CD4-positive, alpha-beta T cell treated with Interleukin-4 for 1 hour (primary cell): ENCODE results near the gene MAP2K5.

Experiments
- DNase-seq, 2 donors: peaks; one replicate each; pipeline ENCODE4 v3.0.0-alpha.2; 2020 to 2022

The MAP2K5 gene

DNA sequence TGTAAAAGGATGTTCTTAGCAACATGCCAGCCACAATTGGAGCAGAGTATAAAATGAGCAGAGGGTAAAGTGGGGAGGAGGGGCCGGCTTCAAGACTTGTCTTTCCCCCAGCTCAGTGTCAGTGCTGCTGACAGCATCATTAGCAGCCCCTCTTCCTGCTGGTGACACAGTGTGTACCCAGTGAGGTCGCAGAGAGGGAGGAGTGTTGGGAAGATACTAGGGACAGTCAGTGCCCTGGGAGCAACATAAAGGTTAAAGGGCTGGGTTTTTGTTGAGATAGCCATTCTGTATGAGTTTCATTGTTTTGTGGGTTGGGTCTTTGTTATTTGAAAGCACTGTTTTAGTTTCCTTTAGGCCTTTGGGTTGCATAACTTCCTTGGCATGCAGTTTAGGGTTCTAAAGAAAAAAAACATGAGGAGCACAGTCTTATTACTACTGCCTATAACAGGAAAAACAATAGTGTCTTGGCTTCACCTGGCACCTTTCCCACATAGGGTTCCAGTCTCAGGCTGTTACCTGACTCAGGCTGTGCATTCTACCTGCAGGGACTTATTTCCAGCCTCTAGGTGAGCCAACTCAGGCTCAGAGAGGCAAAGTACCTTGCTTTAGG lies 188.7 kb downstream of the MAP2K5 start:
- DNase-seq, result no peak

DNA sequence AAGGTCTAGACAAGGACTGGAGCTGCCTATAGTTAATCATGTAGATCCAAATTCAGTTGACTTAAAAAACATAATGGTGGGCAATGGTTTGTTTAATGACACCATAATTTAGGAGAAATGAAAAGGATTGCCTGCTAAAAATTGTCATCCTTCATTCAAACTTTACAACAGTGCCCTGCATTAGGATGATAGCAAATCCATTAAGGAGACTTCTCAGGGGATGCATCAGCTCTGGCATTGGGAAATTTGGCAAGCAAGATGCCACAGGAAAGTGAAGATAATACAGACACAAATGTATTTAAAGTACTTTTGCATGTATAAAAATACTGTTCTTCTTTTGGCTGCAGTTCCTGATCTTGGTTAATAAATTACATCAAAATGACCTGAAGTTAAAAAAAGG lies 189.7 kb downstream of the MAP2K5 start:
- no peak for DNase-seq

DNA sequence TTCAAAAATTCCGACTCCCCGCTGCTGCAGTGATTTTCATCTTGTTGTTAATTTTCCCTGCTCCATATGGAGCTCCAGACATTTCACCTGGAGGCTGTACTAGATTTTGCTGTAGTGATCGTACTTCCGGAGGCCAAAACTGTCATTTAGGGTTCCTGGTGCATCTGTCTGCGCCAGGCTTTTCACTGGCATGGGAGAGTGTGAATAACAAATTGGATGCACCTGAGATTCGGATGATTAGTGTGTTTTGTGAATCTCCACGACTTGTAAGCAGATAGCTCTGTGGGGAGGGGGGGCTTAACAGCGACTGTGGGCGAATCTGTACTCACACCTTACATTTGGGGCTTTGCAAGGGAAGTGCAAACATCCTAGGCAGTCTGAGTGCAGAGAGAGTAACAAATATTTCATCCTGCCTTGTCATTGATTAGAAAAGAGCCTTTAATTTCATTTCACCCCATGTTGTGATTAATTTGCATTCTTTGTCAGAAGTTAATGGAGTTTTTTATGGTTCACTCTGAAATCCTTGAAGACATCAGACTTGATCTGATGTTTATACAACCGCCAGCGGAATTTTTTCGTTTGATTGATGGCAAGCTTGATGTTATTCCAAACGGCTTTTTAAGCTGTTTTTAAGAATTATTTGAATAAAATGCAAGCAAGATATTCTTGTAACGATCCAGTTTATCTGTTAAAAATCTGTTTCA lies 190.3 kb downstream of the MAP2K5 start:
- DNase-seq, result no peak

DNA sequence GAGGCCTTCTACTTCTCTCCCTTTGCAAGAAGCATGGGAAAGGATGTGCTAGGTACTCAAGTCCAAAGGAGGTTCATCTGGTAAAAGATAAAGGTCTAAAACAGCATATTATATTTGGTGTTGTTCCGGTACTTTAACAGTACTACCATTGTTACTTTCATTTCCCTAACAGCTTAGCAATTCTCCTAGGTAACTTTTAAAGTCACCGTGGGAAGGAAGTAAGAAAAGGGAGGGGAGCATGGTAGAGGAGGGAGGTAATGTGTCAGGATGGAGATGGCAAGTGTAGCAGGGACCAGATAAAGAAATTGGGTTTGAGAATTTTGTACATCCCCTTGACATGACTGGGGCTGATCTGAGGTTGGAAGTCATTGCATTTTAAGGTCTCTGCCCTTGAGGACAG lies 193.4 kb downstream of the MAP2K5 start:
- no peak for DNase-seq

DNA sequence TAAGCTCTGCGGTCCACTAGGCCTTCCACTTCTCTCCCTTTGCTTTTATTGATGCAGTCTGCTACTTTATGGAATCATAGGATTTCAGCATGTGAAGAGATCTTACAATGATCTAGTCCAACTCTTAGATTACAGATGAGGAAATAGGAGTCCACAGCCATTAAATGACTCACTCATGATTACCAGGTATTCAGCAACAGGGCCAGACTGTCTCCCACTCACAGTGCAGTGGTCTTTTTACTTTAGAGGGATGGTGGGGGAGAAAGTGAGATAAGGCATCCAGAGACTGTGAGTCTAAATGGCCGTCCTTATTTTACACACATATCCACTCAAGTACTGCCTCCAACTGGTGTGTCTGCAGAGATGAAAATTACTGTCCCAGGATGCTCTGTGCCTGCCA lies 194.3 kb downstream of the MAP2K5 start:
- DNase-seq, result no peak

DNA sequence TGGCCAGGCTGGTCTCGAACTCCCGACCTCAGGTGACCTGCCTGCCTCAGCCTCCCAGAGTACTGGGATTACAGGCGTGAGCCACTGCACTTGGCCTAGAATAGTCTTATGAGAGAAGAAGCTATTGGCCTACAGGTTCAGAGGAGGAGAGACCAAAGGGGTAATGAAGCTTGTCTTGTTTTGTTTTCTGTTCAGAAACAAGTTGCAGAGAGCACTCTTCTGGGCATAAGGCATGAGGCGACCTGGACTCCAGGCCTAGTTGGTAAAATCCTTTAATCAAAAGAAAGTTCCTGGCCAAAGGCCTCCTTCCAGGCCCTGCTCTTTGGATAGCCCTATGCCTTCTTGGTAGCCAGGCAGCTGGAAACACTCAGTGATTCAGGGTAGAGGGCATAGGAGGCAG lies 195.6 kb downstream of the MAP2K5 start:
- no peak for DNase-seq

DNA sequence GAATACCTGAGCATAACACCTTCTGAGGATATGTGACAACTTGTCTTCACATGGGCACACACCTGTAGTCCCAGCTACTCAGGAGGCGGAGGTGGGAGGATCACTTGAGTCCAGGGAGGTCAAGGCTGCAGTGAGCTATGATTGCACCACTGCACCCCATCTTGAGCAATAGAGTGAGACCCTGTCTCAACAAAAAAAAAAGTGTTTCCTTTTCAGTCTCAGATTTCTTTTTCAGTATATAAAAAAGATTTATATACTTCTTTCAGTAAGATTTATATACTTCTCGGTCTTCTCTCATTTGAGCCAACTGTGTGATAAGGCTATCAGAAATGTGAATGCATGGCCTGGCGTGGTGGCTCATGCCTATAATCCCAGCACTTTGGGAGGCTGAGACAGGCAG lies 197.9 kb downstream of the MAP2K5 start:
- DNase-seq, result no peak

DNA sequence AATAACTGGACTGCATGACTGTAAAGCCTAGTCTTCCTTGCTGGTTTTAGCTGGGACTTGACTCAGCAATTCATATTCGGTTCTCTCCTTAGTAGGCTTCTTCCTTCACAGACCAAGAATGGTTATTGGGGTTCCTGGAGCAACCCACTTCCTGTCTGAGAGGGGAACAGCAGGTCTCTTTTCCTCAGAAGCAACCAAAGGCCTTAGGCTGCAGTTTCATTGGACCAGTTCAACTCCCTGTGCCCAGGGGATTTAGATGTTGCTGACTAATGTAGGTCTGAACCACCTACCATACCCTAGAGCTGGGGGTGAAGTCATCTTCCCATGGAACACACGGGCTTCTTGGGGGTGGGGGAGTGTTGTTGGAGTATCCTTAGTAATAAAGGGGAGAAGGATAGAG lies 198.8 kb downstream of the MAP2K5 start:
- DNase-seq, result no peak

DNA sequence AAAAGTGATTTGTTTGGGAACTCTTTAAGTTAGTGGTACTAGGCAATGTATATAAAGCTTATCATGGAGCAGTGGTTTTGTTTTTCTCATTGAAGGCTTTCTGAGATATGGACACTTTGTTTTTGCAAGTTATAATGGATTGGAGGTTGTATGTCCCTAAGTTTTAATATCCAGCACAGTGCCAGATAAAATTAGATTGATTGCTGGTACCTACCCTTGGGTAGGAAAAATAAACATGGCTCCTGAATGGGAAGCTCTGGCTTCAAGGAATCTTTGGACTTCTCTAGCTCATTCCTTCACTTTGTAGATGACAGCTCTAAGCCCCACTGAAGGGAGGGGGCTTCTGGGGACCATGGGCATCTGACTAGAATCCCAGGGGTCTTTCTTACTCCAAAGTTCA lies 201.1 kb downstream of the MAP2K5 start:
- no peak for DNase-seq

DNA sequence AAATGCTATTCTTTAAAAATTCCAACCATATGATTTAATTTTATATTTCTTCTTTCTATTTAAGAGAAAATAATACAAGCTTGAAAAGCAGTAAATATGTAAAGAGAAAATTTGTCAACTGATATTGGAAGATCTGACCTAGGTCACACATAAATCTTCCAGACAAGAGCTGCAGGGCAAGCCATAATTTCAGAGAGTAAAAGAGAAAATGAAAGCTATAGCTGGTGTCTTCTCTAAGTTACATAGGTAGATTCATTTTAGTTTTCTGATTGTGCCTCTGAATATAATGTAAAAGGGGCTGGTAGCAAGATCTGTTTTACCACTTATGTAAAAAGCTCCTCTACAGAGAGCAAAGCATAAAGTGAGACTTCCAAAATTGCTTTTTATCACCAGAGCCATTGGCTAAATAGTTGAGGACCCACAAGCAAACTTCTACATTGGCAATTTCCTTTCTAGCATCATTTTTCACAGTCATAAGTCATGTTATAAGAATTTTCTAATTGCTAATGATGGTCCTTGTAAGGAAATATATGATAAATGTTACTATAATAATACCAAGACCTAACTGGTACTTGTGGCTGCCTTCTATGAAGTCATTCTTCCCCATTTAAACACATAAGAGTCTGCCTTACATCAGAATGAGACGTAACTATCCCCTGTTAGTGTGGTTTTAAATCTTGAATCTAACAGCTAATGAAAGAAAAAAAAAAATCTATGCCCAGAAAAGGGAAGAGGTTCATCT lies 202.0 kb downstream of the MAP2K5 start:
- no peak for DNase-seq

DNA sequence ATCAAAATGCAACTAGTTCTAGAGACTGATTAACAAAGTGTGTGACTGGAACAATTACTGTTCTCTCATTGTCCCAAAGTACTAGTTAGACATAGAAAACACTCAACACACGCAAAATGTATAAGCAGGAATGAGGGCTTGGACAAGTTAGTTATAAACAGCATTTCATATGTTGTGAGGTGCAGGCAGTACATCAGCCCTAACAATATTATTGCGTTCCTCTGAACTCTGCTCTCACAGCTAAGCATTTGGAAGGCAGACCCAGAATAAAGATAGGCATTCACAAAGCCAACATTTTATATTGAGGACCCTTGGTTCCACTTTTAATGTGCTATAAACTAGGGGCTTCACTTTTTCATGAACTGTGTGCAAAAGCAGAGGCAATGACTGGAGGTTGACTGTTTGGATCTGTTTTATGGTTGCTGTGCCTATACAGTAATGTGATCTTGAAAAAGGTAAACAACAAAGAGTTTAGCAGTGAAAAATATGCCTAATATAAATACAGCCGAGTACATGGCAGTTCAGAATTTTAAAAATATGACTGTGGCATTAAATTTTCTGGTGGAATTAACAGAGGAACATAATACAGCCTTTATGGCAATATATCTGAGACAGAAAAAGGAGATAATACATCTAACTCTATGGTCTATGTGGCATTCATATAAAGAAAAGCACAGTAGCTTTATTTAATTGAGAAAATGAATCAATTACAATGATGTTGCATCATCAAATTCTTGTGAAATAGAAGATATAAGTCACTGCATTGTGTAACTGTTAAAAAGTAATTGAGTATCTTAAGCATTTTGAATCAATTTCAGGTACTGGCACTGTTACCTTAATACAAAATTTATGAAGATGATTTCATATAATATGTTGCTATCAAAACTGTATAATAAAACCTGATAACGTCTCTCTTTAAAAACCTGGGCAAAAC lies 202.8 kb downstream of the MAP2K5 start:
- no peak for DNase-seq

DNA sequence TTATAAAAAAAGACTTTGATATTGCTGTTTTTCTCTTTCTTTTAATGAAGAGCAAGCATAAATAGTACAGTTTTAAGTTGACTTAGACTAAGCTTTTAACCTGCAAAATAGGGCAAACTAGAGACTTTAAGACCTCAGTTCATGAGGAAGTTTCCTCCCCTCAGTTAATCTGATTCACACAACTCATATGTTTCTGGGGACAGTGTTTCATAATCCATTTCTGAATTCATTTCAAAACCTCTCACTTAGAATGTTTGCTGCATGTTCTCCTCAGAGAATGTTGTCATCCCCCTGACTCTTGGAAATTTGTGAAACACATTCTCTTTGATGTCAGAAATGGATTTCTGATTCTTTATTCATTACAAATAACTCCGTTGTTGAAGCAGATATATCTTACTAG lies 203.5 kb downstream of the MAP2K5 start:
- no peak for DNase-seq

DNA sequence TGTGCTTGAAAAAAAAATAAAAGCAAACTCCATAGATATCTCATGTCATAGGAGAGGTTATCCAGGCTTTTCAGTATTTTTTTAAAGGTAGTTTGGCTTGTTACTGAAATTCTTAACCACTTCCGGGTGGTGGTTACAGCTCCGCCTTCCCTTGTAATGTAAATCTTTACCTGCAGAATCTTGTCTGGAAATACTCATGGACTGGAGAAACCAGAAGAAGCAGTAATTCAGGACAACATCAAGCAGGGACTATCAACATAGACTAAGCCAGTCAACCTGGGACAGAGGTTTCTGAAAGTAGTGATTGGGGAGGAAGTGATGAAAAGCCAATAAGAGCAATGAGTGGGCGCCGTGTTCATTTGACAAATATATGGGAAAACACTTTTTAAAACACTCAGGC lies 203.9 kb downstream of the MAP2K5 start:
- no peak for DNase-seq

DNA sequence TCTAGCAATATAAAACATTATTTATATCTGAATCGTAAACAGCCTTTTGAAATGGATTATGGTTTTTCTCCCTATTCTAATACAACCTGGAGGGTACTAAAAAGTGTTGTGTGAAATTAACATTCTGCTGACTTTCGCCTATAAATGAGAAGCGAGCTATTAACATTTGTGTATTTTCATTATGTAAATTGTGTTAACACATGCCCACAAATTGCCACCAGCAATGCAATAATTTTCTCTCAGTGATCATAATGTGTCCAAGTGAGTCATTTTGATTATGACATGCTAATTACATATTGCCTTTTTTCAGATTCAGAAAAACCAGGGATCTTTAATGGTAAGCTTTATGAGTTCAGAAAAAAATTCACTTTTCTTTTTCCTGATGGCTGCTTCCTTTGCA lies 205.4 kb downstream of the MAP2K5 start:
- no peak for DNase-seq

DNA sequence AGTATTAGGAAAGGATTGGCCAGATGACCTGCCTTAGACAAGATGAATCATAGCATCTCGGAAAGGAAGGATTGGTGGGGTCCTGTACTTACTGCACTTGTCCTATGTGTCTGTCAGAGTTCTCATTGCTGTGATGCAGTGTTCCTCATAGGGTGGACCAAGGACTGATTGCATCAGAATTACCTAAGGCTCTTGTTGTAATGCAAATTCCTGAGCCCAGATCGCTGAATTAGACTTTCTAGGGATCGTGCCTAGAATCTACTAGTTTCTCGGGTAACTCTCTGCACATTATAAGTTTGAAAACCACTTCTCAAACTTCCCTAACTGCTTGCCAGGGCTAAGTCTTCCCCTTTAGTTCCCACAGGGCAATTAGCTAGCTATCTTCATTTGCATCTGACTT lies 207.9 kb downstream of the MAP2K5 start:
- no peak for DNase-seq

DNA sequence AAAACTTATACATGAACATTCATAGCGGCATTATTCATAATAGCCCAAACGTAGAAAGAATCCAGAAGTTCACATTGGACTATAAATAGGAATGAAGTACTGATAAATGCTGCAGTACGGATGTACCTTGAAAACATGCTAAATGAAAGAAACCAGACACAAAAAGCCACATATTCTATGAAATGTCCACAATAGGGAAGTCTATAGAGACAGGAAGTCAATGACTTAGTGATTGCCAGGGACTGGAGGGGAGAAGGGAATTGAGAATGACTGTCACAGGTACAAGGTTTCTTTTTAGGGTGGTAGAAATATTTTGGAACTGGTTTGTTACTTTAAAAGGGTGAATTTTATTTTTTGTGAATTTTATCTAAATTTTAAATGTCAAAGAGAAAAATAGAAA lies 211.4 kb downstream of the MAP2K5 start:
- no peak for DNase-seq

DNA sequence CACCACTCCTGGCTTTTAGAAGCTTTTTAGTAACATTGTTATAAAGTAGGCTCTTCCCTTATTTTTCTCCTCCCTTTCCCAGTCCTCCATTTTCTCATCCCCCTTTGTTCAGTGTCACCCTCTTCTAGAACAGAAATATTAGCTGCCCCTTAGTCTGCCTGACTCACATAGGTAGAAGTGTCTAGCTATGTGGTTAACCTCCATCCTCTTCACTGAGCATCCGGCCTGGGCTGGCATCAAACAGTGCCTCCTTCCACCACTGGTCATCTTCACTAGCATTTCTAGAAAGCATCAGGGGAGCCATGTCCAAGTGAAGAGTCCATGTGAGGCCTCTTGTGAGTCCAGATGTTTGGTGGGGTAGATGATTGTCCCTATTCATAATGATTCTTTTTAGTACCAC lies 212.8 kb downstream of the MAP2K5 start:
- DNase-seq, result no peak

DNA sequence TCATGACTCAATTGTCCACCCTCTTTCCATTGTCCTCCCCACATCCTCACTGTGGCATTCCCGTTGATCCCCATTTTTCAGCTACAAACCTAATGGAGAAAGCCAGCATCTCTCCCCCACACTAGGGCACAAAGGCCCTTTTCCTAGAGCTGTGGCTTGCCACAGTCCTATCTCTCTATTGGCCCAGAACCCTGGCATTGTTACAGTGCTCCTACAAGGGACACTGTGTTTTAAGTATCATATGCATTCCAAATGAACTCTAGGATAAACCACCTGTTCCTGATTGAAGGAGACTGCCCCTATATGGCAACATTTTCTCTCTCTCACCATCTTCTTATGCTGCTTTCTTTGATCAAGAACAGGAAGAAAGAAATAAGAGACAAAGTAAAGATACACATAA lies 213.4 kb downstream of the MAP2K5 start:
- DNase-seq, result no peak

DNA sequence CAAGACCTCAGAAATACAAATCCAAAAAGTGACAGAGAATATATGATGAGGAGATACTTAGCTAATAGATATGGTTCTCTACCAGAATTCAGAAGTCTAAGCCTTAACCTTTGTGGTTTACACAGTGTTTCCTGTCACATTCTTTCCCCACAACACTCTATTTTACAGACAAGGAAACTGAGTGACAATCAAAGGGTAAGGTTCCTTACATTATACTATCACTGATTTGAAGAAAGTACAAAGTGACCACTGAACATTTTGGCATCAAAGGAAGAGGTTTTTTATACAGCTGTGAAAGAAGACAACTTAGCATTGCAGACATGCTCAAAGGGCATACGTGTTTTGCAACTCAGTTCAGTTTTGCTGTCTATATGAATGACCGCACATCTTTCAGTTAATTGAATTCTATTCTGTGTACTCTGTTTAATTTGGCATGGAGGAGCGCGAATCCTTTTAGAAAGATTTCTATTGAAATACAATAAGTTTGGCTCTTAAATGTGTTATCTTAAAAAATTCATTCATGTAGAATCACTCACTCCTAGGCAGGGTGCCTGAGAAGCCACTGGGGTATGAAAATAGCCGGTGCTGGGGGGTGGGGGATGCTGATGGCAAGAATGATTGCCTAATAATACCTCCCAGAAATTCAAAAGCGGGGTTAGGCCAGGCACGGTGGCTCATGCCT lies 216.3 kb downstream of the MAP2K5 start:
- DNase-seq, result peak in 1 of 2 donors; percentile 29

DNA sequence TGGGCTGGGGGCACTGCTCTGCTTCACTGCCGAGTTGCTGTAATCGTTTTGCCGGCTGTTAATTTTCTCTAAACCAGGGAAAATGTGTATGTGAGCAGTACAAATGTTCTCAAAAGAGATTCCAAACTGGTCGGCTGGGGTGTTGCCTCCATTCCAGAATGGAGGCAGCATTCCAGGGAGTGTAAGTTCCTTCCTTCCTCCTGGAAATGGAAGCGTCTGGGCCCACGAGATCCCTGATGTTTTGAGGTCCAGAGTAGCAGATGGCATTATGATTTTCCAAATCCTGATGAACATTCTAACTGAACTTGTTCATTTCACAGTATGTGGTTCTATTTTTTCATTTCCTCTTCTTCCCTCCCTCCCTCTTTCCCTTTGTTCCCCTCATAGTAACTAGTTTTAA lies 218.4 kb downstream of the MAP2K5 start:
- DNase-seq, result no peak

DNA sequence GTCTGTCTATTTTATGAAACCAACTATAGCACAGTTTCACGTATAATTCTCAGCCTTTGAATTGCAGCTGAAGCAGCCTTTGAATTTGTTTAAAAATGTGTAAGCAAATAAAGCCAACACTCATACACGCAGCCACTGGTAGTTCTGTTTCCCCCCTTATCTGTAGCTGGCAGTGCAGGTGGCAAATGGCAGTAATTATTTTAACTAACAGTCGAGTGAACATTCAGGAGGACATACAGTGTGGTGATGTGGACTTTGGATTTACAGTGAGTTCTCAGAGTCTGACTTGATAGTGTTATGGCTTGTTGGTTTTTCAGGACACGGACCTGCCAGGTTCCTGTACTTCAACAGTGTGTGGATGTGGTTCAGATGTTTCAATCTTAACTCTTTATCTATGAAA lies 218.8 kb downstream of the MAP2K5 start:
- no peak for DNase-seq

DNA sequence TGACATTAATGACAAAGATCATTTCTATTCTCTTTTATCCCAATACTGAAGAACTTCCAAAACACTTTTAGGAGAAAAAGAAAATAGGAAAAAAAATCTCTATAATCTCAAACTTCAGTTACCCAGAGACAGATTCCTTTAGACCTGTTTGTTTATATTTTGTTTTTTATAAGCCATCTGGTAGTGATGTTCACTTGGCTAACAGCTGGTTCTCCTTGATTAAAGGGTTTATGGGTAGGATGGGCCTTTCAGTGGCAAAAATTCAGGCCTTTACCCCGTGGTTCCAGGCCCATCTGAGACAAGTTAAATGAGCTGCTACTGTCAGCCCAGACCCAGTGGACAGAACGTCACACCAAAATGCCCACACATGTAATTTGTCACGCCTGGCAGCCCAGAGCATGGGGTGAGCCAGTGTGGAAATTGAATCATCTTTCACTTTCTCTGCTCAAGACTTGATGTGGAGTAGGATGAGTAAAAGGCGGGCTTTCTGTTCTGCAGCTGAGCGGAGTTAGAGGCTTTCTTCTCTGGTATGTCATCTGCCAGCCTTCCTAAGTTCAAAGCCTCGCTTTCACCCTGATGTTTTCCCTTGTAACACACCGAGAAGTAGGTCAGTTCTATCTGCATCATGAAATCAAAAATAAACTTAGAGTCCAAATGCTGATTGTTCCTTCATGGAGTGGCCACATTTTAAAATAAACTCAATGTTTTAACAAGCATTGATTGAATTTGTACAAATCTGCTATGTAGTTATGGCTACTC lies 220.3 kb downstream of the MAP2K5 start:
- DNase-seq, result peak; percentile 37 to 44
